Measurements from ENCODE around the gene DOK5.

Gene DOK5

GRCh38 chr20:54618412-54618811 is 143.0 kb downstream of the DOK5 start:
- H3K4me3 ChIP-seq (ENCODE audit: low read depth, low read length), result no peak overlapping the region
- TF ChIP-seq CTCF (IDR thresholded peaks at IDR 0.05; ENCODE audit: insufficient read depth, low read depth, low read length, missing control alignments), result no peak
- DNase-seq (ENCODE audit: low read depth), result no peak

DNA sequence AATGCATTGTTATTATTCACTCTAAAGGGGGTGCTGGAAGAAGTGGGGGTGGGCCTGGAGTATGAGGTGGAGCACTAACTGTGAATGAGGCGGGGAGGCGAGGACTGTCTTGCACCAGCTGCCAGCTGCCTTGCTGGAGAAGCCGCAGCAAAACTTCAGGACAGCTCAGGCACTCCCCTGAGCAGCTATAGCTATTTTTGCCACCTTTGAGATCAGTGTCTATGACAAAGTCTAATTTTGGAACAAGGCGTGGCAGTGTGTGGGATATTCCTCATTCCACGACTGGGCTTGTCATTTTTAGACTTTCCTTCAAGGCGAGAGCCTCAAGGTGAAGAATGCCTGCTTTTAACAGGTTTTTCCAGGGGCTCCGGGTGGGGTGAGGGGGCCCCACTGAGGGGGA is 143.8 kb downstream of the DOK5 start:
- no peak overlapping the region for H3K4me3 ChIP-seq (ENCODE audit: low read depth, low read length)
- TF ChIP-seq CTCF (IDR thresholded peaks at IDR 0.05; ENCODE audit: insufficient read depth, low read depth, low read length, missing control alignments), result no peak

DNA sequence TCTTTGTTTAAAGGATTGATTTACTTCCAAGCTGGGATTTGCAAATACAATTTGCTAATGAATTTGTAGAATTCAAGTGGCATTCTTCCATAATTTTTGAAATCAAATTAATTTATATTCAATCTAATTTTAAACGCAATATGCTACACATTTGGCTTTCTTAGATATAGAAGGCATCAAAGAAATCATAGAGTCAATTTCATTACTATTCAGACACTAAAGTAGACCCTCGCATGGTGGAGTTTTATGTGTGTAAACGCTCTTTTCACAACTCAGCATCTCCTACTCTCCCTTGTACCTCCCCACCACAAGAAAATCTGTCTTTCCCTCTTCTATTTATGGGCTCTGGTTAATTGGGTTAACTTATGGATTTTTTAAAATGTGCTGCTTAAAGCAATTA is 144.3 kb downstream of the DOK5 start:
- no peak overlapping the region for H3K4me3 ChIP-seq (ENCODE audit: low read depth, low read length)
- no peak for DNase-seq (ENCODE audit: low read depth)
- TF ChIP-seq CTCF (IDR thresholded peaks at IDR 0.05; ENCODE audit: insufficient read depth, low read depth, low read length, missing control alignments), result no peak

More for the DNA sequence above, 143.8 kb downstream of the DOK5 start:
- DNase-seq (ENCODE audit: low read depth), result no peak

DNA sequence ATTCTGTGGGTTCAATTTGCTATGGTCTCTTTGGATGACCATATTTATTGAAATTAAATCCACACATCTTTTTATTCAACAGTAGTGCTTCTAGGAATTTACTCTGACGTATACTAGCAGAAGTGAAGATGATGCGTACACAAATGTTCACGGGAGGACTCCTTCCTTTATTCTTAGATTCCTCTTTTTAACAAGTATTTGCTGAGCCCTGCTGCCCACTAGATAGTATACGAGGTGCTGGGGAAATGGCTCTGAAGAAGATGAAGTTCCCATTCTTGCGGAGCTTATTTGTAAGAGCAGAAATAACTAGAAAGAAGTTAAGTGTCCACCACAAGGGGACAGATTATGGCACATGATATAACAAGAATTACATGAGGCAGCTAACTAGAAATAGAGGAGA is 145.2 kb downstream of the DOK5 start:
- no peak for DNase-seq (ENCODE audit: low read depth)
- no peak overlapping the region for H3K4me3 ChIP-seq (ENCODE audit: low read depth, low read length)
- TF ChIP-seq CTCF (IDR thresholded peaks at IDR 0.05; ENCODE audit: insufficient read depth, low read depth, low read length, missing control alignments), result no peak

- DNase-seq (ENCODE audit: low read depth), result no peak
- no peak overlapping the region for H3K4me3 ChIP-seq (ENCODE audit: low read depth, low read length)
- no peak for TF ChIP-seq CTCF (IDR thresholded peaks at IDR 0.05; ENCODE audit: insufficient read depth, low read depth, low read length, missing control alignments)
These were observed 147.2 kb downstream of the DOK5 start for GRCh38 chr20:54622333-54623295.

DNA sequence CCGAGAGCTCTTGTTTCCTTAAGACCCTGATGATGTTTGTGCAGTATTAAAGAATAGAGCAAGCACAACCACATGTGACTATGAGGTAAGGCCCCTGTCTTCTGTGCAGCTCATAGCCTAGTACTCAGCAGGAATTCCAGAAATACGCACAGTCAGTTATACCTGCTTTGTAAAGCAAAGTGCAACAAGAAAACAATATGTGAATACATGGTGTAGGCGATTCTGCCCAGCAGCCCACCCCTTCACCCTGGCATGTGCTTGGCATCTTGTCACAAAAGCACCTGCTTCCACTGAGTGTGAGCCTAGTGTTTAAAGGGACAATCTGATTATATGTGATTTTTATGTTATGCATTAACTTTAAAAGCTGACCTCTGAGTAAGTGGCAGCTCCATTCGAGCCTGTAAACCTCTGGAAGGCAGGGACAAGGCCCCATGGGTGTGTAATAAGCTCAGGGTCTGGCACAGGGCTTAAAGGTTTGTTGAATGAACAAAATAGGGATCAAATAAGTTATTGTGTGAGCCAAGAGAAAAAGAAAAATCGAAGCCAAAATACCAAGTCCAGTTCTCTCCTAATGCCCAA is 148.7 kb downstream of the DOK5 start:
- no peak for DNase-seq (ENCODE audit: low read depth)

More for the DNA sequence above, 148.7 kb downstream of the DOK5 start:
- no peak overlapping the region for H3K4me3 ChIP-seq (ENCODE audit: low read depth, low read length)
- TF ChIP-seq CTCF (IDR thresholded peaks at IDR 0.05; ENCODE audit: insufficient read depth, low read depth, low read length, missing control alignments), result no peak
